Cardiac muscle cell (in vitro differentiated cells and primary cell): ENCODE measurements around the gene TMEM132E. TPM values are rescaled to one million over a fixed set of nuclear protein-coding genes. Genes with fewer than 3 reads are reported as not detected.

Source experiments
- DNase-seq, 2 donors: peaks; one replicate each; pipeline versions ENCODE4 v3.0.0 to v3.0.0-alpha.2; 2010 to 2017; ENCODE audit warnings: low read depth in 1 of 2, low spot score in 1 of 2
- H3K27ac ChIP-seq: fragments of 200-600 bp; sonication (generic); 2 replicates; pipeline ENCODE4 v1.5.1; 2016
- H3K27me3 ChIP-seq: fragments of 200-600 bp; sonication (generic); 2 replicates; pipeline ENCODE4 v1.6.0; 2016; ENCODE audit warnings: control low read depth
- H3K36me3 ChIP-seq: fragments of 200-600 bp; sonication (generic); 2 replicates; pipeline ENCODE4 v1.5.1; 2016; ENCODE audit warnings: control low read depth
- H3K4me1 ChIP-seq: fragments of 200-600 bp; sonication (generic); 2 replicates; pipeline ENCODE4 v1.8.1; 2017; ENCODE audit warnings: low read depth, mild to moderate bottlenecking, mixed run types
- H3K4me3 ChIP-seq: fragments of 200-600 bp; sonication (generic); 2 replicates; pipeline ENCODE4 v1.5.1; 2016; ENCODE audit warnings: mild to moderate bottlenecking
- H3K9me3 ChIP-seq: fragments of 200-600 bp; sonication (generic); 2 replicates; pipeline ENCODE4 v1.5.1; 2017; ENCODE audit warnings: low read depth, mild to moderate bottlenecking, control low read depth
- CTCF ChIP-seq: IDR thresholded peaks from 2 replicates; pipeline ENCODE4 v1.5.1; 2012; ENCODE audit warnings: low read depth, mild to moderate bottlenecking, low read length
- polyA plus RNA-seq: library from polyadenylated mRNA; unstranded; fragments of >200 nt; fragmentation: Nextera tagmentation; extraction: Ambion mirVana; gene quantifications from 2 replicates; pipeline ENCODE4 v1.2.1, GENCODE V29; 2016
- total RNA-seq: library from RNA; depleted of rRNA; stranded (reverse); fragments of >200 nt; gene quantifications from 2 replicates; pipeline ENCODE4 v1.2.3, GENCODE V29; 2016

TMEM132E gene
- total and polyA plus RNA-seq, 2 experiments from 2014 or later: 0.16 to 0.18 TPM

GRCh38 chr17:34683390-34683789 lies 104.0 kb downstream of the TMEM132E start:
- Histone ChIP-seq H3K4me1 (no peaks in the 10 kb centered on the region), H3K9me3 (no peaks in the 10 kb centered on the region), H3K36me3 (no peaks in the 10 kb centered on the region), H3K27ac (no peak overlapping the region), H3K4me3 (no peak overlapping the region), H3K27me3 (no peaks in the 10 kb centered on the region)
- no peak for TF ChIP-seq CTCF
- DNase-seq: no peak

Other genes with a start within 250 kb of the TMEM132E start
- gene CCL13, start 223.1 kb upstream of the TMEM132E start, total RNA-seq: not detected in 2 replicates
- not detected in 2 replicates for gene CCL13, start 223.1 kb upstream of the TMEM132E start, polyA plus RNA-seq
- gene CCL1, start 216.3 kb upstream of the TMEM132E start, total RNA-seq: not detected in 2 replicates
- not detected in 2 replicates for gene CCL1, start 216.3 kb upstream of the TMEM132E start, polyA plus RNA-seq